HG03097 (cell line): Measurements from ENCODE around the gene DRD2.

Experiments used
- ATAC-seq: cut with Tn5 transposase; IDR thresholded peaks from one replicate; pipeline ENCODE4 v1.9.1; 2021; ENCODE audit not compliant: unreplicated experiment, low FRiP score

Gene DRD2

DNA sequence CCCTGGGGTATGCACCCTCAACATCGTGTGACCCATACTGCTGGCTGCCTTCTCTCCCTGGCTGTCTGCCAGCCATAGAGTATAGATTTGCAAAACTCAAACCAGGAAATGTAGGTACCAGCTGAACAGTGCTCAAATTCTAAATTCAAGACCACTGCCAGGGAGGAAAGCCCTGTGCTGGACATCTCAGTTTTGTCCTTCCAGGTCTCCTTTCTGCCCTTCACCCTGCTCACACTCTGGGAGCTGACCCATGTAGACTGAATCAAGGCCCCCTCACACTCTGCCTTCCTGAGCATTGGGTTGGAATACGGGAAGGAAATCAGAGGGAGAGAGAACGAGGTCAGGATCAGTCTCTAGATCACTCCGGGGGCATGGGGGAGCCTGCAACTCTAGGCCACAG lies 12.4 kb upstream of the DRD2 start:
- ATAC-seq: no peak

DNA sequence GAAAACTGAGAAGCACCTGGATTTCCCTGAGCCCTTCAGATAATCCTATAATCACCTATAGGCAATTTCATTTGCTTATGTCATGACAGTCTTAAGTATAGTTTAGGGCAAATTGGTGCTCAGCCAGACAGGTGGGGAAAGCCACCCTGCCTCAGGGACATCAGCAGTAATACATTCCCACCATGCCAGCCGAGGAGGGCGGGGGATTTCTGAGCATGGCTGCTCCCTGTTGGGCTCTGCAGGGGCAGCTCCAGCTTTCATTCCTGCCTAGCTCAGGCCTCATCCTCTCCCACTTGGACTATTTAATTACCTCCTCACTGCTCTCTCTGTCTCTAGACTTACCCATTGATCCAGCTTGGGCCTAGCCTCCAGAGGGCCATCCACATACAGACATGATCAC lies 9.0 kb upstream of the DRD2 start:
- no peak for ATAC-seq

DNA sequence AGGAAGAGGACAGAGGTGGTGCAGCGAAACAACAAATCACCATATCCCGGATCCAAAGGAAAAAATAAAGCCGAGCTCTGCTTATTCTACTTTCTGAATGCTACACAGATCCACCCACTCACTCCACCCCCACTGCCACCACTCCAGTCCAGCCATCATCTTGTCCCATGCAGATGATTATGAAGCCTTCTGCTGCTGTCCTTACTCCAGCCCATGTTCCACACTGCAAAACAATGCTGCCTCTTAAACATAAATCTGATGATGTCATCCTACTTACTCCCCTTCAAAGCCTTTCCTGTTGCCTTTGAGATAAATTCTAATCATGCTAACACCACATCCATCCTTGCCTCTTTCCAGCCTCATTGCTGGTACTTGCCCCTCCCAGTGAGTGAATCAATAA lies 6.5 kb upstream of the DRD2 start:
- ATAC-seq: no peak

DNA sequence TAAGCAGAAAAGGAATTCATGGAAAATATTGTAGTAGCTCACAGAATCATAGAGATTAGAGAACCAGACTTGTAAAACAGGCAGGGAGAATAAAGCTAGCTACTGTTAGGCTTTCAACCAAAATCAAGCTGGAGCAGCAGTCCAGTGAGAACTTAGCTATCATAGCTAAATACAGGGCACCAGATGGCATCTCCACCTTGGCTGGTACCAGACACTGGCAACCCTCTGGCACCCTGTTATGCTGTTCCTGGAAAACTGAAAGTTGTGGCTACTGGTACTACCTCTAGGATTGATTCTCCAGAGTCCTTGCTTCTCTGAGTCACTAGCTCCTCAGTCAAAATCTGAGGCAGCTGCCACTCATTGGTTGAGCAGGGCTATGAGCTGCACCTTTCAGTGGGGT lies 6.0 kb upstream of the DRD2 start:
- no peak for ATAC-seq

DNA sequence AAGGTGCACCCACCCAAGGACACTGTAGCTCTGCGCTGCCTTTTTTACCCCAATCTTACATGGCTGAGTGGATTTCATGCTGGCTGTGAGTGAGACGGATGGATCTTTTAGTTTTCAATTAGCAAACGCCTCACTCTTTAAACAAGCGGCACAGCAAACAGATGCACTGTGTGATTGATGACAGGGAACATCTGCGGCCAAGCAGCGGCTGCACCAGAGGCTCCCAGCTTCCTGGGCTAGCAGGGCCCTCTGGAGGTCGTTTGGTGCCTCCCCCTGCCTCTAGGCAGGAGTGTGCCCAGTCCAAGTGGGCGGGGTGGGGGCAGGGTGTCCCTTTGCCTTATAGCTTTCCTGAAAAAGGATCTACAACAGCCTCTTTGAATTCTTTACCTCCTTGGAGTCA lies 2.1 kb upstream of the DRD2 start:
- ATAC-seq: no peak

DNA sequence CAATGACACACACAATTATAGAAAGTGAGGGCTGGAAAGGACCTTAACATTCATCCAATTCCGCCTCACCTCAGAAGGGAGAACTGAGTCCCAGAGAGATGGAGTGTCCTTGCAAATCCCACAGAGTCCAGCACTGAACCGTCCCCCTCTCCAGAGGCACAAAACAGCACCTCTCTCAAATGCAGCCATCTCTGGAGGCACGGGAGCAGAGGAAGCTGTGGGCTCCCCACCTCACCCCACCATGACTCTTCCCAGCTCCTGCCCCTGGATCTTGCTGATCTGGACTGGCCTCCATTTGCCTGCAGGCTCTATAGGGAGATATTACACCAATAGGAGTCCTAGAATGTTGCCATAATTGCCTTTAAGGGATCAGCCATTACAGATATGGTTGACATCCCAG lies 1.4 kb upstream of the DRD2 start:
- ATAC-seq: no peak

DNA sequence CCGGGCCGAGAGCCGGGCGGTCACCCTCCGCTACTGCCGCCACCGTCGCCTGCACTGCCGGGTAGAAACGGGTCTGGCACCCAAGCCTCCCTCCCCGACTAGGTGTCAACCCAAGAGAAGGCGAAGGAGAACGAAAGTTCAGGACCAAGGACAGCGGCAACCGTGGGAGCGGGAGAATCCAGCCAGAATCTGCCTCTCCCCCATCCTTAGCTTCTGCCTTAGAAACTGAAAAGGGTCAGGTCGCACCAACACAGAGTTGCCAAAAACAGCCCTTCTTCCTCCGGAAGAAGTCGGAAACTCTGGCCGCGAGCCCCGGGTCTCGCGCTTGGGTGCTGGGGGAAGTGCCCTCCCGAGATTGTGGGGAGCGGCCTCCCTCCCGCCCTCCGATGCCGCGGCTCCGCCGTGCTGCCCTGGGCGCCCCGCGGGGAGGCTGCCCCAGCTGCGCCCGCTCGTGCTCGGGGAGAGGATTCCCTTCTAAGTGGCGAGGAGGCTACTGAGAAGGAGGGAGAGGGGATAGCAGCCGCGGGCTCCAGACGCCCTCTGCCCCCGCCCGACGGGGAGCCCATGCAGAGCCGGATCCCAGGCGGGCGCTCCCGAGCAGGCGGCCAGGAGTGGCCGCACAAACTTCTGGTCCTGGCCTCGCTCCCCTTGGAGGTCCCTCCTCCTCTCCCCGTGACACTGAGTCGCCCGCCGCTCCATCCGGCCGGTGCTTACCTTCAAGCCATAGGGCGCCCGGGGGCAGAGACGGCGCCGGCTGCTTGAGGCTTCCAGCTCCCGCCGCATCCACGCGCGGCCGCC lies 637 bp downstream of the DRD2 start:
- ATAC-seq: no peak

DNA sequence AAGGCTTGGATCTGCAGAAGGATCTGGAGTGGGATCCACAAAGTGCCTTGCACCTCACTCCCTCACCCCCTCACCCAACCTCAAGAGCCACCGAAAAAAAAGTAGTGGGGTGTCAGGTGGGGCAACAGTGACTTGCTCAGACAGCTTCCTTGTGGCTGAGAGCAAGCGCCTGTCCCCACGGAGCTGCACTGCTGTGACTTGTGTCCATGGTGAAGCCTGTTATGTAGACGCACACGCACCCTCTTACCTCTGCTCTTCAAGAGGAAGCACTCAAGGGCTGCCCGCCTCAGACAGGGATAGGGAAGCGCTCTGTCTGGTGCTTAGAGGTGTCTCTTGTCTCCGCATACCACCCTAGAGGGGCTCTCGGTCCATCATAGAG lies 1.2 kb downstream of the DRD2 start:
- ATAC-seq: no peak

DNA sequence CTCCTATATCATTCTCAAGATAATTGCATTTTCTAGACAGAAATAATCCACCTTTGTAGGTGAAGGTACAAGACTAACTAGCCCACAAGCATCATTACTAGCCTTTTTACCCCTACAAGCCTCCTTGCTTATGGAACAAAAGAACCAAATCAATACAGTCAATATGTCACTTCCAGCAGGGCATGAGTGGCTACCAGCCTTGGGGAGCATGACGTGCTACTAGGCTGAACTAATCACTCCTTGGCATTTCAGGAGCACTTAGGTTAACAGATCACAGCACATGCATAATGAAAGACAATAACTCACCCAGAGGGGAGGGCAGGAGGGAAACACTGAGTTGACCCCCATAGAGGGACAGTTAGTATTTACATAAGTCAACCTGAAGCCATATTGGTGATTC lies 2.7 kb downstream of the DRD2 start:
- ATAC-seq: no peak

DNA sequence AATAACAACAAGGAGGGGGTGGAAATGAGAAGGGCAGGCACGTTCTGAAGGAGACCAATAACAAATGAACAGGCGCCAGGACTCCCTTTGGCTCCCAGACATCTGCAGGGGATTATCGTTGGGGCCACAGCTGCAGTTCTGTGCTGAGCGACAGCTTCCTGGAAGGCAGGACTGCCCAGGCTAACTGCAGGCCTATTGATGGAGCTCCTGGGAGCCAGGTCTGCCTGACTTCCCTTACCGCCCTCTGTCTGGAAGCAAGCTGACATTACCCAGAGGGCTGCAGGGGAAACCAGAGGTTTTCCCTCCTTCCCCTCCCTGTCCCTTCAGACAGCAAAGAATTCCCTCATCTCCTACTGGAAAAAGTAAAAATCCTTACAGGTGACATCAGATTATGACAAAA lies 5.0 kb downstream of the DRD2 start:
- no peak for ATAC-seq

DNA sequence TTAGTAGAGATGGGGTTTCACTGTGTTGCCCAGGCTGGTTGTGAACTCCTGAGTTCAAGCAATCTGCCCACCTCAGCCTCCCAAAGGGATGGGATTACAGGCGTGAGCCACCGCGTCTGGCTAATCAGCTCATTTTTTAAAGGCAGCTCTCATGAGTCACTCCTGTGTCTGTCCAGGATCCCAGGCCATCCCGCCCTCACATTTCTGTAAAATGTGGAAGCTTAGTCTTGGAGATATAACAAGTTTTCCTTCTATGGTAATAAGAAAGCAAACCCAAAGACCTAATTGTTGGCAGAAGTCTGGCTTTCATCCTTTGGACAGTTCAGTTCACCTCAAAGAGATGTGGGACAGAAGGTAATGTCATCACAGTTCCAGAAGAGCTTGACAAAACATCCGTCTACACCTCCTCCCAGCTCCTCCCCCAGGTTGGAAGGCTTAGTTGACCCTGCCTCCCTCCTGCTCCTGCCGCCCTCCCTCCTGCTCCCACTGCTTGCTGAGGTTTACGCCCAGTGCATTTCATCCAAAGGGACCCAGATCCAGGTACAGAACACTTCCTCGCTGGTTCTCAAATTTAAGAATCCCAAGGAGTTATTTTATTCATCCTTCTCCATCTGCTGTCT lies 6.4 kb downstream of the DRD2 start:
- no peak for ATAC-seq

DNA sequence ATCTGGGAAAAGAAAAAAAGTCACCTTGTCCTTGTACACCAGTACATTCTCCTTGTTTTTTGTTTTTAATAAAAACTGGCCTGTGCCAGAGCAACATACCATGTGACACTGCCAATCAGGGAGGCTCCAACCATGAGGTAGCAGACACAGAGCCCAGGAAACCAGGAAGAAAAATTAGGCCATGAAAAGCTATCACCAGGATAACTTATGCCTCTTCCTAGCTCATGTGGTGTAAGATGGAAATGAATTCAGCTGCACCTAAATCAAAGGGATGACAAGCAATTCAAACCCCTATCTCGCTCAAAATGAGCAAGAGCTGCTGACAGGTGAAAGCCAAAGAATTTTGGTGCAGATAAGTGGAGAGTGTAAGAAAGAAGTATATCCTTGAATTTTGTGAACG lies 7.7 kb downstream of the DRD2 start:
- ATAC-seq: no peak

DNA sequence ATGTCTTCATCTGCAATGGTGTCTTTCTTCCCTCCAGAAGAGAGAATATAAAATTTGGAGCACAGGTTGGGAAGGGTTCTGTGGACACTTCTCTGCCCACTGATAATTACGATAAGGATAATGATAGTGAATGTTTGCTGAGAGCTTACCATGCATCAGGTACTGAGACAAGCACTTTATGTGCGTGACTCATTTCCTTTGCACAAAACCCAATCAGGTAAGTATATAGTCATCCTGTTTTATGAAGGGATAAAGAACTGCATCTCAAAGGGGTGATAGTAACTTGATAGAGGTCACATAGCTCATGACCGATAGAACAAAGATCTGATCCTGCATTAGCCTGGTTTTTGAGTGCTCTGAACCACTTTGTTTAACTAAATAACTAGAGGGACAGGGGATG lies 9.4 kb downstream of the DRD2 start:
- no peak for ATAC-seq

DNA sequence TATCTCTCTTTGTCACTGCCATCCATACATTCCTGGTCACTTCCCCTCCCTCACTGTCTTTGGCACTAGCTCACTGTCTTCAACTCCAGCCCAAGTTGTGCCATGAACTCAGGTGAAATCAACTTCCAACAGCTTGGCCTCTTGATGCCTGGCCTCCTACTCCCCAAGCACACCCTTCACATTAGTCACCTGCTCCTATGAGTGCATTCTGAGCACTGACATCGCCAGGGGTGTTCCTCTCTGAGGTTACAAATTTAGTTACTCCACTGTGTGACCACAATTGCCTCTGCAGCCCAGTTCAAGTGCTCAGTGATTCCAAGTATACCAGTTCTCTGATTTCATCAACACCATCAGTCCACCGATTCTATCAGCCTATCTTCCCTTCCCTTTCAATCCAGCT lies 10.8 kb downstream of the DRD2 start:
- no peak for ATAC-seq

DNA sequence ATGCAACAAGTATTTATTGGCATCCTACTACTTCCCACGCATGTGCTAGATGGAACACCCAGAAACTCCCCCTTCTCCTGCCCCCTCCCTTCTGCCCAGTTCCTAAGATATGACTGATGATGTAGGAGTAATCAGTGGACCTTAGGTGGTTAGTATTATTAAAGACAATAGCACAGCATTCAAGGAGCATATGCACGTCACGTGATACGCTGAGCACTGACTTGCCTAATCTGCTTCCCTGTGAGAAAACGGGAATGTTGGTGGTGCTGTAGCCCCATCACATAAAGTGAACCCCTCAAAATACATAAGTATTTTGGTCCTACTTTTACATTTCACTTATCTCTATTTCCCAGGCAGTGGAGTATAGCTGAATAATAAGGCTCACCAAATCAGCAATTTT lies 12.4 kb downstream of the DRD2 start:
- ATAC-seq: no peak

DNA sequence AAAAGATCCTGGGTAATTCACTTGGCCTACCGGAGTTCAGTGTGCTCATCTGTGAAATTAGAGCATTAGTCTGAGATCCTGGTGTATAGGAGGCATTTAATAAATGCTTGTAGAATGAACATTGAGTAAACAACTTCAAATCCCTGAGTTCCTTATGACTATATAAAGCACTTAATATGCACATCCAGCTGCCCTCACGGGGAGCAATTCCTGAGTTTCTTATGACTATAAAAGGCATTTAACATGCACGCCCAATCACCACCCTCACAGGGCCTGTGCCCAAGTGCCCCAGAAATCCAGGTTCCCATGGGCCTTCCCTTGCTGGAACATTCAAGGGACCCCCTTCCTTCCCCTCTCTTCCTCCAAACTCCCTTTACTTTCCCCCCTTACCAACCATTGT lies 13.6 kb downstream of the DRD2 start:
- ATAC-seq: no peak

DNA sequence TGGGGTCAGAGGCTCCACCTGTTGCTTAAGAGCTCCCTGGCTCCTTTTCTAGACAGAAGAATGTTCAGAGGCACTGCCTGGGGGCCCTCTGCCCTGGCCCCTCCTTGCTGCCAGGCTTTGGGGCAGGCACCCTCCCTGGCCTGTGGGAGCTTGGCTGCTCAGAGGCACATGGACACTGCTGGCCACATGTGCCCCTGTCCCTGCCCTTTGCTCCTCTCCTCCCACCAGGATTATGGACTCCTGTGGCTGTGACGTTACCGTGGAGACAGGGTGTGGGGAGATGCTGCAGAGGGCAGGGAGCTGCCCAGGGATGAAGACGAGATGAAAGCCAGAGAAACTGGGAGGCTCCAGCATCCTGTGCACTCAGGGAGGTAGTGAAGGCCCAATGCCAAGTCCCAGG lies 14.7 kb downstream of the DRD2 start:
- ATAC-seq: no peak

DNA sequence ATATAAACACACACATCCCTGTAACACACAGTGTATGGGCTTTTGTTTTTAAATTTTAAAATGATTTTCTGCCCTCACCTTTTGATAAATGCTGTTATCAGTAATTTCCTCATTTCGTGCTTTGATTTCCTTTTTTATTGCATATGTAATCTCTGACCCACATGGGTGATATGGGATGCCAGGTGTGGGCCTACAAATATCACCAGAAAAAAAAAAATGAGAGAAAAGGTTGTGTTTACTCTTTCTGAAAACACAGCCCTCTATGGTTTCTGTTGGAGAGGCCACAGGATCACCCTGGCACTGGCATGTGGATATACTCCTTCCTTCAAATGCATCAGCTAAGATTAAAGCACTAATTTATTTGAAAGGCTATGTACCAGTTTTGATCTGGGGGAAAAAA lies 17.0 kb downstream of the DRD2 start:
- no peak for ATAC-seq

DNA sequence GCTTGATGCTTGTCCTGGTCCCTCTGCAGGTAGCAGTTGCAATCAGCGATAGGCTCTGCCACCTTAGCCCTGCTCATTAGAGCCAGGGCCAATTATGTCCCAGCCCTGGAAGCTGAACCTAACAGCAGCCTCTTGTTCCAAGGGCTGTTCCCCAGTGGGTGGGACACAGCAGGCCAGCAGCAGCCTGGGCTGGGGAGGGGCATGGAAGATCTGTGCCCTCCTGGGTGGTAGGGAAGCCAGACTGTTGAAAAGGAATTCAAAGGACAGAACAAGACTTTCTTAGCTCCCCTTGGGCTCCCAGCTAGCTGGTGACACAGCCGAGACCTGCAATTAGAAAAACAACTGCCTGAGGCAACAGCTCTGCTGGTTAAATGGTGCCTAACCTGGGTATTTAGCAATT lies 17.4 kb downstream of the DRD2 start:
- ATAC-seq: no peak

DNA sequence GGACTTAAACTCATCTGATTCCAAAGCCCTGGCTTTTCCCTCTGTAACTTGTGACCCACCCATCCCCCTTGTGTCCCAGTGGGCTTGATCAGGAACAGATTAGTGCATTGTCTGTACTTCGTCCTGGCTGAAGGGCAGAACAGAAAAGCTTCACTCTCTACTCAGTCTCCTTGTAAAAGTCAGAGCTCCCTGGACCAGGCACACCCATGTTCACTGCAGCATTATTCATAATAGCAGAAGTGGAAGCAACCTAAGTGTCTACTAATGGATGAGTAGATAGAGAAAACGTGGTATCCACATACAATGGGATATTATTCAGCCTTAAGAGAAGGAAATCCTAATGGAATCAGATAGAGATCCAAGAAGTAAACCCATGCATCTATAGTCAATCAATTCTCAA lies 20.7 kb downstream of the DRD2 start:
- ATAC-seq: no peak

DNA sequence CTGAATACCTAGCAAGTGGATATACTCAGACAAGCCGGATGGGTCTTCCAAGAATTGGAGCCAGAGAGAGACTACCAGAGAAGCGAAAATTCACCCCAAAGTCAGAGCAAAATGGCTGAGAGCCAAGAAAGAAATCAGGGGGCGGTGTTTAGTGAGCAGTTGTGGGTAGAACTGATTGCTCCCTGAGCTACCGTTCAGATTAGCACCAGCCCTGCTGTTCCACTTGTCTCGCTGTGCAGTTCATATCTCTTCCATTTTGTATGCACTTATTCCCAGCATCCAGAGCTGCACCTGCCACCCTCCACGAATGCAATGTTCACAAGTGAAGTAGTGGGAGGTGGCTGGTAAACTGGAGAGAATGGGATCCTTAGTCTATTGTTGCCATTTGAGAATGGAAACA lies 25.5 kb downstream of the DRD2 start:
- no peak for ATAC-seq

DNA sequence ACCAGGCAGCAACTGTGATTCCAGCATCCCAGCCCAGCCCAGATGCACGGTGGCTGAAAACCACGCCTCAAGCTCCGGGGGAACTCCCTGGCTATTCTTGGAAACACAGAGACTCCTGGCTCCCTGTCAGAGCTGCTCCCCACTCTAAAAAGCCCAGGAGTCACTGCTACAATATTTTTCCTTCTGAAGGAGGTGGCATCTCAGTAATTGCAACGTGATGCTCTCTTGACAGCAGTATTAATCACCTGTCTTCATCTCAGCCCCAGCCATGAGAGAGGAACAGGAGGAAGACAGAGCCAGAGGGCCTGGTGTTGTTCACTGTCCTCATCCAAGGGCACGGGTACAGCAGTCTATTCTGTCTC lies 26.9 kb downstream of the DRD2 start:
- no peak for ATAC-seq
